A673 (cell line): ENCODE results near the gene CSGALNACT2. TPM values are rescaled to one million over a fixed set of nuclear protein-coding genes. Genes with fewer than 3 reads are reported as not detected.

Experiments used
- BruUV-seq: library from RNA; stranded (reverse); fragments of 400-500 nt; replicated peaks from 2 replicates; lab custom pipeline; 2021; lab: Mats Ljungman, UMichigan
- CTCF ChIA-PET: fragments of 300-600 bp; sonication (Branson Sonifier 250); formaldehyde crosslinking; loops from one replicate; lab custom pipeline; 2022; ENCODE audit warnings: antibody characterized with exemption; lab: Charles Lee
- POLR2A ChIA-PET: fragments of 300-600 bp; sonication (Branson Sonifier 250); formaldehyde crosslinking; loops from one replicate; lab custom pipeline; 2022; ENCODE audit warnings: antibody characterized with exemption; ENCODE audit not compliant: low non-redundant PET; lab: Charles Lee
- DNase-seq: peaks from one replicate; pipeline ENCODE4 v3.0.0-alpha.2; 2015; ENCODE audit warnings: low spot score
- H3K27ac ChIP-seq: fragments of 200-600 bp; sonication (generic); 2 replicates; pipeline ENCODE4 v1.5.1; 2016; ENCODE audit warnings: mixed run types, low read depth, mild to moderate bottlenecking, mixed read lengths, antibody characterized with exemption, low read length; ENCODE audit not compliant: poor library complexity, severe bottlenecking
- H3K27me3 ChIP-seq: fragments of 200-600 bp; sonication (generic); replicated peaks from 2 replicates; pipeline ENCODE4 v1.6.1; 2017; ENCODE audit warnings: mixed run types, low read depth, mild to moderate bottlenecking, mixed read lengths, antibody characterized with exemption, low read length; ENCODE audit not compliant: insufficient read depth, poor library complexity
- H3K36me3 ChIP-seq: fragments of 200-600 bp; sonication (generic); 2 replicates; pipeline ENCODE4 v1.6.1; 2016; ENCODE audit warnings: mixed run types, mild to moderate bottlenecking, mixed read lengths, antibody characterized with exemption, low read length; ENCODE audit not compliant: insufficient read depth, poor library complexity, severe bottlenecking
- H3K4me1 ChIP-seq: fragments of 200-600 bp; sonication (generic); 2 replicates; pipeline ENCODE4 v1.6.1; 2017; ENCODE audit warnings: mixed run types, mild to moderate bottlenecking, mixed read lengths, antibody characterized with exemption, low read length; ENCODE audit not compliant: insufficient read depth, poor library complexity, severe bottlenecking
- H3K4me3 ChIP-seq: fragments of 200-600 bp; sonication (generic); 2 replicates; pipeline ENCODE4 v1.5.1; 2016; ENCODE audit warnings: low read depth, mixed run types, mild to moderate bottlenecking, mixed read lengths, low read length; ENCODE audit not compliant: poor library complexity, severe bottlenecking
- H3K9me3 ChIP-seq: fragments of 200-600 bp; sonication (generic); 2 replicates; pipeline ENCODE4 v1.6.1; 2016; ENCODE audit warnings: mixed run types, low read depth, mild to moderate bottlenecking, mixed read lengths, antibody characterized with exemption, low read length; ENCODE audit not compliant: poor library complexity, severe bottlenecking
- EZH2 ChIP-seq: fragments of 200-600 bp; sonication (generic); IDR thresholded peaks from 2 replicates; pipeline ENCODE4 v1.6.1; 2017; ENCODE audit warnings: borderline replicate concordance, low read depth, mild to moderate bottlenecking, mixed read lengths, antibody characterized with exemption, low read length; ENCODE audit not compliant: poor library complexity, severe bottlenecking
- intact Hi-C: fragments of 100-400 bp; cut with micrococcal nuclease; formaldehyde crosslinking; loops from one replicate; pipeline ENCODE4 v1.10.0; 2022; ENCODE audit not compliant: unreplicated experiment
- total RNA-seq: library from RNA; stranded (reverse); gene quantifications from 2 replicates; pipeline ENCODE4 v1.2.3, GENCODE V29; 2021
- TF ChIP-seq, protein P1 (sequence below): fragments of 300-800, 200-600 bp; sonication (generic); conservative IDR thresholded peaks from 2 replicates; pipeline ENCODE4 v1.5.1; 2017; ENCODE audit warnings: low read depth, mild to moderate bottlenecking, antibody characterized with exemption, low read length, moderate library complexity, mixed read lengths

The CSGALNACT2 gene
- total RNA-seq, 1 experiment from 2014 or later = 18.6 TPM

DNA sequence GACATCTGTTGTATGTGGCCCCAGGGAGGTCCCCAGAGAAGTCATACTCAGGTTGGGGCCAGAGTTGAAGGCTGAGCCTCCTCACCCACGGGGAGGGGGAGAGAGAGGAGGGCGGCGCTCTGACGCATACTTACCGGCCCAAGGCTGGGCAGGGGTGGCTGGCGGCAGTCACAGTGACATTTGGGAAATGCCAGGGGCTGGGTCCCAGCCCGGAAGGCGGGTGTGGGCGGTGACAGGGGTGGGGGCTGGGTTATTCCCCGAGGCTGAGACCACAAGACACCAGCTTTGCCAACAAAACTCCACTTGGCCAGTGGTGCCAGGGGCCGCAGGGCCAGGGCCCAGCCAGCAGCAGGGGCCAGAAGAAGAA lies 87.5 kb downstream of the CSGALNACT2 start:
- no TSS peak for BruUV-seq
- Histone ChIP-seq H3K36me3 (no peaks in the 10 kb centered on the region), H3K9me3 (no peaks in the 10 kb centered on the region), H3K4me3 (no peak overlapping the region), H3K4me1 (no peaks in the 10 kb centered on the region), H3K27me3 (peaks cover 32% of the 10 kb centered on the region), H3K27ac (no peak overlapping the region)
- no peak for TF ChIP-seq EZH2
- TF ChIP-seq, protein P1, sequence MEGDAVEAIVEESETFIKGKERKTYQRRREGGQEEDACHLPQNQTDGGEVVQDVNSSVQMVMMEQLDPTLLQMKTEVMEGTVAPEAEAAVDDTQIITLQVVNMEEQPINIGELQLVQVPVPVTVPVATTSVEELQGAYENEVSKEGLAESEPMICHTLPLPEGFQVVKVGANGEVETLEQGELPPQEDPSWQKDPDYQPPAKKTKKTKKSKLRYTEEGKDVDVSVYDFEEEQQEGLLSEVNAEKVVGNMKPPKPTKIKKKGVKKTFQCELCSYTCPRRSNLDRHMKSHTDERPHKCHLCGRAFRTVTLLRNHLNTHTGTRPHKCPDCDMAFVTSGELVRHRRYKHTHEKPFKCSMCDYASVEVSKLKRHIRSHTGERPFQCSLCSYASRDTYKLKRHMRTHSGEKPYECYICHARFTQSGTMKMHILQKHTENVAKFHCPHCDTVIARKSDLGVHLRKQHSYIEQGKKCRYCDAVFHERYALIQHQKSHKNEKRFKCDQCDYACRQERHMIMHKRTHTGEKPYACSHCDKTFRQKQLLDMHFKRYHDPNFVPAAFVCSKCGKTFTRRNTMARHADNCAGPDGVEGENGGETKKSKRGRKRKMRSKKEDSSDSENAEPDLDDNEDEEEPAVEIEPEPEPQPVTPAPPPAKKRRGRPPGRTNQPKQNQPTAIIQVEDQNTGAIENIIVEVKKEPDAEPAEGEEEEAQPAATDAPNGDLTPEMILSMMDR = no peak
- DNase-seq = no peak
- ChIA-PET POLR2A (no interaction called here), CTCF (no interaction called here)
- intact Hi-C loops = loop anchor here (10.0 kb wide), 1 partner anchor 119 kb away; no protein-coding TSS in a partner anchor

DNA sequence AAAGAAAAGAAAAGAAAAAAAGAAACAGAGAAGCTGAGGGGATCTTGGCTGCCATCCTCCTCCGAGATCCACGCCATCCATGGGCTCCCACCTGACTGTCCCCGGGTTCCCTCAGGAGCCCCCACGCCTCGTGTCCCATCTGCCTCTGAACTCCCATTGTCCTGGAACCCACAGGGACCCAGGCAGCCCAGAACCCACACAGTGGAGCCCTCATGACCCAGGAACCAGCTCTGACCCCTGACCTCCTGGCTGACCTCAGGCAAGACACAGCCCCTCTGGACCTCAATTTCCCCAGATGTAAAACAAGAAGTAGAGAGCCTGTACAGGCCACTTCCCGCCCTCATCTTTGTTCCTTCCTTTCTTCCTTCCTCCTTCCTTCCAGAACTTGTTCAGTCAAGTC lies 88.2 kb downstream of the CSGALNACT2 start:
- Histone ChIP-seq H3K27ac (no peak overlapping the region), H3K4me3 (no peak overlapping the region), H3K4me1 (no peaks in the 10 kb centered on the region), H3K9me3 (no peaks in the 10 kb centered on the region), H3K27me3 (peaks cover 38% of the 10 kb centered on the region), H3K36me3 (no peaks in the 10 kb centered on the region)
- DNase-seq = no peak
- POLR2A ChIA-PET = no interaction called here
- TF ChIP-seq EZH2 = no peak
- CTCF ChIA-PET = no interaction called here
- BruUV-seq = no TSS peak
- intact Hi-C loops = loop anchor here (10.0 kb wide), 1 partner anchor 118 kb away; no protein-coding TSS in a partner anchor

DNA sequence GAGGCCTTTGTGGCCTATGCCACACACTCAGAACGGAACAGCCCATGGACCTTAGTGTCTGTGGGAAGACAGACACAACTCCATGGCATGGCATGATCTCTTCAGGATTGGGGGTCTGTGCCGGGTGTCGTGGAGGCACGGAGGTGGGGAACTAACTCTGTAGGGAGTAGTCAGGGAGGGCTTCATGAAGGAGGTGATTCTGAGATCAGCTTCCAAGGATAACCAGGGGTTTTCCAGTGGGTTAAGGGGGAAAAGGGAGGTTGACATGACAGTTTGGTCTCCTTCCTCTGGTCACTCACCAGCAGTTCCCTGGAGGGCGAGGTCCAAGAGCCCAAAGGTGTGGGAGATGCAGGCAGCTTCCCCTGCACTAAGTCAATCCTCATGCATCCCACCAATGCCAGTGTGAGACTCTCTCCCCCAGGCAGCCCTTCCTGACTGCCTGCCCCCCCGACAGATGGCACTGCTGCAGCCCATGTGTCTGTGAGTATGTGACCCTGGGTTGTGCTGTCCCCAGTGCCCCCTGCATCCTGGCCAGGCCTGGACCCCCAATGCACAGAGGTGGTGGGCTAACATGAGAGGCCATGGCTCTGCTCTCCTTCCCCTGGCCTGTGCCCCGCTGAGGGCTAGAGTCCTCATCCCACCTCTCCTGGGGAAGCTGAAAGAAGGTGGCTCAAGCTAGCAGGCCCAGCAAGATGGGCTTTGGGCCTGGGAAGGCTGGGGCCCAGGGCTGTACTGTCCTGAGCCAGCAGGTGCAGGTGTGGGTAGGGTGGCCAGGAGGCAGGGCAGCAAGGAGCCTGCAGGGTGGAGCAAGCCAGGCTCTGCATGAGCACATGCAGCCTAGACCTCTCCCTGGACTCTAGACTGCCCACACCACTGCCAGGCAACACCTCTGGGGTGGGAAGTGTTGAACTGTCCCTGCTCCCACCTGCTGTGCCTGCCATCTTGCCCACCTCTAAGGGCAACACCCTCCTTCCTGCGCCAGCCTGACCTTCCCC lies 88.9 kb downstream of the CSGALNACT2 start:
- H3K9me3 ChIP-seq = no peaks in the 10 kb centered on the region
- BruUV-seq = no TSS peak
- TF ChIP-seq EZH2 = no peak
- TF ChIP-seq, protein P1 = no peak
- DNase-seq = no peak
- no peak overlapping the region for H3K27ac ChIP-seq
- ChIA-PET POLR2A (no interaction called here), CTCF (no interaction called here)
- peaks cover 38% of the 10 kb centered on the region for H3K27me3 ChIP-seq
- H3K36me3 ChIP-seq = no peaks in the 10 kb centered on the region
- intact Hi-C loops = loop anchor here (10.0 kb wide), 1 partner anchor 118 kb away; no protein-coding TSS in a partner anchor
- H3K4me3 ChIP-seq = no peak overlapping the region
- no peaks in the 10 kb centered on the region for H3K4me1 ChIP-seq
